ENCODE results near the gene ZBTB8A.

- TF ChIP-seq ZBED1 (IDR thresholded peaks at IDR 0.05; ENCODE audit: borderline replicate concordance), result no peak
- no peak for TF ChIP-seq SREBF2 (IDR thresholded peaks at IDR 0.05; ENCODE audit: low read length)
- no peak for TF ChIP-seq CHD2 (IDR thresholded peaks at IDR 0.05; ENCODE audit: borderline replicate concordance, low read depth, low read length)
- no peak for TF ChIP-seq RELB (IDR thresholded peaks at IDR 0.05; ENCODE audit: low read depth)
- TF ChIP-seq CEBPB (IDR thresholded peaks at IDR 0.05; ENCODE audit: borderline replicate concordance in 1 of 2, low read depth in 2 of 2, low read length in 2 of 2), result no peak
- TF ChIP-seq EGR1 (IDR thresholded peaks at IDR 0.05; ENCODE audit: borderline replicate concordance in 1 of 2, low read depth in 2 of 2, low read length in 2 of 2), result no peak
- TF ChIP-seq NFYB (IDR thresholded peaks at IDR 0.05; ENCODE audit: insufficient read depth, low read depth, low read length), result no peak
- TF ChIP-seq EP300 (IDR thresholded peaks at IDR 0.05; ENCODE audit: borderline replicate concordance in 1 of 2, control insufficient read depth in 1 of 2, low read depth in 2 of 2, low read length in 2 of 2), result no peak
- TF ChIP-seq POLR2A (IDR thresholded peaks at IDR 0.05; ENCODE audit: low read depth, low read length), result no peak; the same call in 1 of the 2 replicates
- no peak for TF ChIP-seq NR2C2 (IDR thresholded peaks at IDR 0.05; ENCODE audit: borderline replicate concordance, control insufficient read depth, insufficient read length, low read depth)
- TF ChIP-seq POLR2AphosphoS2 (IDR thresholded peaks at IDR 0.05; ENCODE audit: low read depth, low read length), result no peak
- no peak for TF ChIP-seq TCF3 (IDR thresholded peaks at IDR 0.05; ENCODE audit: borderline replicate concordance, insufficient read depth, low read depth, low read length)
- TF ChIP-seq CTCF (IDR thresholded peaks at IDR 0.05 in 2 of 3, conservative IDR thresholded peaks at IDR 0.05 in 1 of 3; ENCODE audit: control insufficient read depth in 2 of 3, extremely low read depth in 1 of 3, insufficient read depth in 1 of 3, low read depth in 3 of 3, low read length in 3 of 3), result no peak
These were observed 651 bp downstream of the ZBTB8A start for GRCh38 chr1:32539584-32540571.
